ENCODE measurements around the gene S100Z. TPM values are rescaled to one million over a fixed set of nuclear protein-coding genes. Genes with fewer than 3 reads are reported as not detected.
"Not testable (repeated sequence)": the region's sequence is repeated elsewhere in the genome, so short reads cannot be mapped to it uniquely, and the experiment has no call there.

Gene S100Z
- not detected in 2 replicates for total RNA-seq (2014; rRNA removed; shearing (Covaris generic))

DNA sequence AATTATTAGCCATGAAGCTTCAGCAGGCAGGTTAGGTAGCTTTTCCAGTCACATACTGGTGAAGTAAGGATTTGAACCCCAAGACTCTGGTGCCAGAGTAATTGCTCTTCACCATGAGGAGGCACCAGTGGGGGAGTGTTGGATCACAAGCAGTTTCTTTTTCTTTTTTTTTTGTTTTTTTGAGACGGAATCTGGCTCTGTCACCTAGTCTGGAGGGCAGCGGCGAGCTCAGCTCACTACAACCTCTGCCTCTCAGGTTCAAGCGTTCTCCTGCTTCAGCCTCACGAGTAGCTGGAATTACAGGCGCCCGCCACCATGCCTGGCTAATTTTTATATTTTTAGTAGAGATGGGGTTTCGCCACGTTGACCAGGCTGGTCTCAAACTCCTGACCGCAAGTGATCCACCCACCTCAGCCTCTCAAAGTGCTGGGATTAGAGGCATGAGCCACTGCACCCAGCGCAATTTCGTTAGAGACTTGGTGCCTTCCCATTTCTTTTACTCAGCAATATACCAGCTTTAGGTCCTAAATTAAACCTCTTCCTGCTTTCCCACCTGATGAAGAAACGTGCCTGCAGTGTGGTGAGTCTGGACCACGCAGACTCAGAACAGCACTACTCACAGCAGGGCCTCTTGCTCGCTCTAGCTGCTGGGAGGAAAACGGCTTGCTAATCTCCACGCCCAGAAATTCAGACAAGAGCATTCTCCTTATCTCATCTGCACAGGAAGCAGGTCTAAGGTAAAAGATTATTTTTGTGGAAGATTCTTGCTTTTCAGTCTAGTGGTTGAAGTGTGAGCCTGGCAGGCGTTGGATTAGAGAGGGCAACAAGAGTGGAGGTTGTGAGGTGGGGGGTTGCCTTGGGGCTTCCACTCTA, at the start of gene S100Z:
Gene S100Z (plus strand): TSS at position 596 of the 873 bp plus-strand sequence. CDS start 25,346 bp downstream, outside the sequence.
- no peak for DNase-seq (ENCODE audit: low spot score)

DNA sequence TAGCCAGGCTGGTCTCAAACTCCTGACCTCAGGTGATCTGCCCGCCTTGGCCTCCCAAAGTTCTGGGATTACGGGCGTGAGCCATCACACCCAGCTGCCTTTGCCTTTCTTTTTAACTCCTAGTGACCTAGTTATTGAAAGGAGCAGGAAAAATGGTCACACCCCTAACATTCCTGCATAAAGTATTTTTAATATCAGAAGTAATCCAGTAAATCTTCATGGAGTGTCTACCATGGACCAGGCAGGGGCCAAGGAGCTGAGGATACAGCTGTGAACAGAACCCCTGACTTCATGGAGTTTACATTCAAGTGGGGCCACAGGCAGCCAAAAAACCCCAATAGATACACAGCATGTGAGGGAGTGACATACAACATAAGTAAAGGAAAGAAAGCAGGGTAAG, 49.2 kb upstream of the S100Z start:
- DNase-seq (ENCODE audit: low spot score): no peak

DNA sequence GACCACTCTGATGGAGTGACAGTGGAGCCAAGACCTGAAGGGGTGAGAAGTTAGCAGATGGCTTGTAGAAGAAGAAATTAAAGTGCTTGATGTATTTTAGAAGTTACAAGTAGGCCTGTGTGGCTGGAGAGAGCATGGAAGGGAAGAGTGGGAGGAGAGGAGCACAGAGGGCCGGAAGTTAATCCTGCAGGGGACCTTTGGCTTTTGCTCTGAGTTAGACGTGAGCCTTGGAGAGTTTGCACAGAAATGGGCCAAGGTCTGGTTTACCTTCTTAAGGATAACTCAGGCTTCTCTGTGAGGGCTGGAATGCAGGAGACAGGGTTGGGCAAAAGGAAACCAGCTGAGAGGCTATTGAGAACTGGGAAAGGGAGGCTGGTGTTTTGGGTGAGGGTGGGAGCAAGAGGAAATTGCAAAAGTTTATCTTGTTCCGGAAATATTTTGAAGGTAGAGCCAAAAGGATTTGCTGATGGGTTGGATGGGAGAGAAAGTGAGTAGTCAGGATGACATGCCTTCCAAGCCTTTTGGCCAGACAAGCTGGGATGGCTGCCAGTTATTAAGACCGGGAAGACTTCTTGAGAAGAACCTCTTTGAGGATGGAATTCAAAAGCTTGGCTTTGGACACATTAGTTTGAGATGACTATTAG, 48.5 kb upstream of the S100Z start:
- no peak for DNase-seq (ENCODE audit: low spot score)

DNA sequence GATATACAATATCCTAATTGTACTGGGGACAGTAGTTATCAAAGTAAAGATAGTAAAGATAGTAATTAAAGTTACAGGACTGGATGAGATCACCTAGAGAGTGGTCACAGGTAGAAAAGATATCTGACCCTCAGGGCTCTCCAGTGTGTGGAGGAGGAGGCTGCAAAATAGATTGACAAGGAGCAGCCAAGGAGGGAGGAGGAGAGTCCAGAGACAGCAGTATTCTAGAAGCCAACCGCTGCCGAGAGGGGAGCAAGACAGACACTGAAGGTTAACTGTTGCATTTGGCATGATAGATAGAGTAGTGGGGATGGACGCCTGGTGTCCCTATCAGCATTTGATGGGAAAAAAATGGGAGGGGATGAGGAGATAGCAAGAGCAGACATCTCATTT, 48.0 kb upstream of the S100Z start:
- no peak for DNase-seq (ENCODE audit: low spot score)

DNA sequence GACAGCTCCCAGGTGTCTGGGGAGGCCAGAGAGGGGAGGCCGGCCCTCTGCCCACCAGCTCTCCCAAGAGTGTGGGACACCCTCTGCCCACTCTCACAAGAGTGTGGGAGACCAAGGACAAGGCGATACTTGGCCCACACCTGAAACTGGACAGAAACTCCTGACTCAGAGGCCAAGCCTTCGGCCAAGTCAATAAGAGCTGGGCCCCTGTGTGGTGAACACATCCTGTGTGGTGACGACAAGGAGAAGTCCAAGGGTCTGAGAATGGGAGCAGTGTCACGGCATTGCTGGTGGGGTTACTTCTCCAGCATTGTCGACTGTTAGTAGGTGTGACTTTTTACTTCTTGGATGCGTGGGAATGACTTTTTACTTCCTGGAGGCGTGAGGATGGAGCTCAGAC, 45.5 kb upstream of the S100Z start:
- no peak for DNase-seq (ENCODE audit: low spot score)

DNA sequence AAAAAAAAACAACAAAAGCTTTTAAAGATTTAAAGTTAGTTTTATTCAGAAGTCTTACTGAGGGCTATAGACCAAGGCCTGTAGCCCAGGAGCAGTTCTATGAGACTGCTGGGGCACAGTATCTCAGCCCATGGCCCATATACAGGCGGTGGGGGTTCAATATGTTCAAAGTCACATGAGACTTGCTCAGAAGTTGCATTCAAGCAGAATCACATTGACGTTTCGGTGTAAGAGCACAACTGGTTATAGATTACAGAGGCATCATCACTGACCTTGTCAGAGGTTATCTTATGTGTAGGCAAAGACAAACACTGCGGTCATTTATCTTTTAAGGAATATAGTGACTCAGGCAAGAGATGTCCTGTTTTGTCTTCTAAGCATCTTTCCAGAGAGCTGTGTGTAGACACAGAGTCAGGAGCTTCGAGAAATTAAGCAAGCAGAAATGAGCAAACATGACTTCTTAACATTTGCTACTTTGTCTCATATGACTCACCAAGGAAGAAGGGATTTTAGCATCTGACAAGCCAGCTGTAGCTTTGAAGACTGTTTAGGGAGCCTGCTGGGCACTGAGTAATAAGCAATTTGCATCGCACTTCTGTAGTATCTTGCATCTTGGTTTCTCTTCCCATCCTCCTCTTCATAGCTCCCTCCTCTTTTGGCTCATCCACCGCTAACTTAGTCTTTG, 43.9 kb upstream of the S100Z start:
- peak; percentile 38 for DNase-seq (ENCODE audit: low spot score)

DNA sequence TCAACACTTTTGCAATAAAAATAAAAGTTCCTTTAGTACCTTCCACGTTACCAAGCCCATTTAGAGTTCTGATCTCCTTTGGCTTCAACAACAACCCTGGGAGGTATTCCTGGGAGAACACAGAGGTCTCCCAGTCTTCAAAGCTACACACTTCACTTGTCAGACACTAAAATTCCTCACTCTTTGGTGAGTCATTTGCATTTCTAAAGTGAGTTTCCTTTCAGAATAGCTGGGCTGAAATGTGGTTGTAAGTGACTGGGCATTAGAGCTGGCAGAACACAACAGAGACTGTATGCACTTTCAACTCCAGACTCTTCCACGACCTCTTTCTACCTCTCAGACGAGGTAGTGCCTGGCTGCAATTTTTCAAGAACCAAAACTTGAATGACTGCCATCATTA, 42.5 kb upstream of the S100Z start:
- DNase-seq (ENCODE audit: low spot score): no peak

DNA sequence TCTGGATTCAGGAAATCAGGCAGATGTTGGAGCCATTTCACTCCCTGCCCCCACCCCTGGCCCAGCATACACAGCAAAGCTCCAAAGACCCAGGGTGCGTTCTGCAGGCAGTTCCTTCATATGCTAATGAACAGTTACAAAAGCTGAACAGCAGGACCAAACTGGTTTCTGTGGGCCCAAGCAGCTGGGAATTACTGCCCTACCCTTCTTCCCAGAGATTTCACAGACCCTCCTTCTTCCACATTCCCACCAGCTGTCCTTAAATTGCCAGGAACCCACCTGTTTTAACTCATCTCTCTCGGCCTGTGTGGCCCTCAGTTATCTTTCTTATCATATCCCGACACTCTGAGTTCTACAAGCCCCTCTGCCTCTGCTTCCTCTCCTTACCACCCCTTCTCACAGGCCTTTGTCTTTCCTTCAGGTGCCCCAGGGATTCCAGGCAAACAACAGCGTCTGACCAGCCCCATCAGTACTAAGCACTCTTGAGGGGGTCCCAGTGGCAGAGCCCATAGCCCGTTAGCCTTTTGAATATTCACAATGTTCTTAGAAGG, 41.6 kb upstream of the S100Z start:
- no peak for DNase-seq (ENCODE audit: low spot score)

DNA sequence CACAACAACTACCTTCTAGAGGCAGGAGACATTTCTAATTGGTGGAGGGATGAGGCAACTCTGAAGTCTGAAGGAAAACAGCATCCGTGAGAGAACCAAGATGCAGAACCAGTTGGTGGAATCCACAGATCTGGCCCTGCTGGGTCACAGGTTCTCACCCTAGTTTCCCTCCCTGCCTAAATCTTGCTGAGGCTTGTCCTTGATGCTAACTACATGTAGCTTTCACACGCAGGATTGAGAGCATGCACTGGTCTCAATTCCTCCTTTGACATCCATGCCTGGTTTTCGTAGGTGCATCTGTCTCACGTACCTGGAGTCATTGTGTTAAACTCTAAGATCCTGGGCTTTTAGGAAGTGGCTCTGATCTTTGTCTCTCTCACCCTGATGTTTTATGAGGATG, 40.7 kb upstream of the S100Z start:
- DNase-seq (ENCODE audit: low spot score): no peak

DNA sequence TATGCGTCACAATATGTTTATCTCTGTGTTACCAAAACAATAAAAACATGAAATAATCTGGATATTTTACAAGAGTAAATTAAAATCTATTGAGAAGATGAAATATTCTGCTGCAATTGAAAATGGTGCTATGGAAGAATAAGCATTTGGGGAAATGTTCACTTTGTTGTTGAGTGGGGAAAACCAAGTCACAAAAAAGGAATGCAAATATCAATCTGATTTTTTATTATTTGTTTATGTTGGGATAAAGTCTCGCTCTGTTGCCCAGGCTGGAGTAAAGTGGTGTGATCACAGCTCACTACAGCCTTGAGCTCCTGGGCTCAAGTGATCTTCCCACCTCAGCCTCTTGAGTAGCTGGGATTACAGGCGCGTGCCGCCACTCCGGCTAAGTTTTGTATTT, 39.6 kb upstream of the S100Z start:
- no peak for DNase-seq (ENCODE audit: low spot score)

DNA sequence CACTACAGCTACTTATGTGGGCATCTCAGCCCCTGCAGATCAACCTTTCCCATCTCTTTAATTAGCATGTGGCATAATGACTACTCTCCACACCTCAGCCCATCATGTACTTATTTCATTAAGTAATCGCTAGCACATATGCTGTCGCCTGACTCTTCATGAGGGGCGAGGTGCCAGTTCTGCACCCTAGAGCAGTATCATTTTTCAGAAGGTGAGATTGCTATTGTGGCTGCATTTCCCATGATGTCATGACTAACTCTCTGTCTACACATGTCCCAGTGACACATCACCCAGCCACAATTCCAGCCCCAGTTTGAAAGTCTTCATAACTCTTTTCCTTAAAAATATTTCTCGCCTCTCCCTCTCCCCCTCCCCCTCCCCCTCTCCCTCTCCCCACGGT, 38.6 kb upstream of the S100Z start:
- DNase-seq (ENCODE audit: low spot score): no peak

DNA sequence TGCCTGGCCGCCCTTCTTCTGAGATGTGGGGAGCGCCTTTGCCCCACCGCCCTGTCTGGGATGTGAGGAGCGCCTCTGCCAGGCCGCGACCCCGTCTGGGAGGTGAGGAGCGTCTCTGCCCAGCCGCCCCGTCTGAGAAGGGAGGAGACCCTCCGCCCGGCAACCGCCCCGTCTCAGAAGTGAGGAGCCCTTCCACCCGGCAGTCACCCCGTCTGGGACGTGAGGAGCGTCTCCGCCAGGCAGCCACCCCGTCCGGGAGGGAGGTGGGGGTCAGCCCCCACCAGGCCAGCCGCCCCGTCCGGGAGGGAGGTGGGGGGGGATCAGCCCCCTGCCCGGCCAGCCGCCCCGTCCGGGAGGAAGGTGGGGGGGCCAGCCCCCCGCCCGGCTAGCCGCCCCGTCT, 37.6 kb upstream of the S100Z start:
- DNase-seq (ENCODE audit: low spot score): not testable (repeated sequence)

DNA sequence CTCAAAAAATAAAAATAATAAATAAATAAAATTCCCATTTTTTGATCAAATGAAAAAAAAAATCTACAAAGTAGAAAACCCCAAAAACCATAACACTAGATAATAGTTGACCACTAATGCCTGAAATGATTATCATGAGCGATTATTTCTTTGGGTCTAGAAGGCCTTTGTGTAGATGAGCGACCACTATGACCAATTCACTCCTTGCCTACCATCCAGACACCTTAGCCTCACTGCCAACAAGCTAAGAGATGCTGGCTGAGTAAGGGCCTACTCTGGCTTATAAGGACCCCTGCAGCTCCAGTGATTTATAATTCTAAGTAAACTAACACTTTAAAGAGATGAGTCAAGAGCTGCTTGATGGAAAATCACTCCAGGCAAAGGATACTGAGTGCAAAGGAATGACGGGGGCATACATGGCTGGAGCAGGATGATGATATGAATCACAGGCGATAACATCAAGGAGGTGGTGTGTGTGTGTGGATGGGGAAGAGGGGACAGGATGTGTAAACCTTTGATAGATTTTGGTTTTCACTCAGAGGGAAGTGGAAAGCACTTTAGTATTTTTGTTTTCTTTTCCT, 35.7 kb upstream of the S100Z start:
- no peak for DNase-seq (ENCODE audit: low spot score)

DNA sequence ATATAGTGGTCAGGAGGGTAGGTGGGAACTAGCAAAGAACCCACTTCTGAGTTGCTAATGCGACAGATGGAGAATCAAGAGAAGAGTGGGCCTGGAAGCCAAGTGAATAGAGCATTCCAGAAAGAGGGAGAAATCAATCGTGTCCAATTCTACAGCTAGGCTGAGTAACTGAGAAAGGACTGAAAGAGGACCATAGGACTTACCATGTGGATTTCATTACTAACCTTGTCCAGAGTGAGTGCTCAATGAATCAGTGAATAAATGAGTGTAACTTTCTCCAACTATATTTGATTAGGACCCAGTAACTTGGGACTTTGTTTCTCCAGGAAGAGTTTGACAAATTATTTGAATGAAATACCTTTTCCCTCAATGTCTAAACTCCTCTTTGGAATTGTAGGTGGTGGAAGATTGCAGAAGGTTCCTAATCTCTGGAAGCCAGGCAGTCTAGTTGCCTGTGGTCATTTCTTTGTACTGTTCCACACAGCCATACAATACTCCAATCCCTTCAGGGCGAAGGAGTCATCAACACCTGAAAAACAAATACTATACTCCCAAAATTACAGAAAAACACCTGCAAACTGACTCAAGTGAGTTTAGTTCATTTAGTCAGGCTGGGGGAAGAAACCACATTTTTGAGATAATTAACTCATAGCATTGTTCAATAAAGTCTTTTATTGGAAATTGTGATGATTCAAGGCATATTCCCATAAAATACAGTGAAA, 33.5 kb upstream of the S100Z start:
- no peak for DNase-seq (ENCODE audit: low spot score)

DNA sequence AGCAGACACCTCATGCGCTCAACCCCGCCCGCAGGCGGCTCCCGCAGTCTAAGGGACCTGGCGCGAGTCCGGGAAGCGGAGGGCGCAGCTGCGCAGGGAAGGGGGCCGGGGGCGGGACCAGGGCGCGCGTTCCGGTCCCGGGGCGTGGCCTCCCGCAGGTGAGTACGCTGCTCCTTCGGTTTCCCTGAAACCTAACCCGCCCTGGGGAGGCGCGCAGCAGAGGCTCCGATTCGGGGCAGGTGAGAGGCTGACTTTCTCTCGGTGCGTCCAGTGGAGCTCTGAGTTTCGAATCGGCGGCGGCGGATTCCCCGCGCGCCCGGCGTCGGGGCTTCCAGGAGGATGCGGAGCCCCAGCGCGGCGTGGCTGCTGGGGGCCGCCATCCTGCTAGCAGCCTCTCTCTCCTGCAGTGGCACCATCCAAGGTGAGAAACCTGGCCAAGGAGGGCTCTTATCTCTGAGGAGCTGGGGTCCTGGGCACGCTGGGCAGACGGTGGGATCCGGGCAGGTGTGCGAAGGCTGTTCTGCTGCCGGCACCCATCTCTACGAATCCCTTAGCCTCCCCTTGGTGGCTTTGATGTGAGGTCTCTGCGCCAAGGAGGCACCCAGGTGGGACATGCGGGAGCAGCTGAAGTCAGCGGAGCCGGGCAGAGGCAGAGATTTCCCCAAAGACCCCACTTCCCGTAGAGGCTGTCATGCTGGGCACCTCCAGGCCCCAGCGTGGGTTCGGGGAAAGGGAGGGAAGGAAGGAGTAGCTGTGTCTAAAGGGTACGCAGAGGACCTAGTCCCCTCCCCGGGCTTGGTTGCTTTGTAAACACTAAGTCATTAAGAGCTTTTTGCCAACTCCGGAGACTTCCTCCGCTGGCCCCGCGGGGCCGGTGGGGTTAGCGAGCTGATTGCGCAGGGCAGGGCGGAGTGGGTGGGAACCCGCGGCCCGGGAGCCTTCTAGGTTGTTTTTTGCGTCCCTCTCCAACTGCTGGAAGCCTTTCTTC, 30.7 kb upstream of the S100Z start, which contains the start of gene F2RL1:
Gene F2RL1 (plus strand): TSS at position 187 of the 988 bp plus-strand sequence. CDS start 153 bp downstream, at position 340.
- peak; percentile 93 for DNase-seq (ENCODE audit: low spot score)

DNA sequence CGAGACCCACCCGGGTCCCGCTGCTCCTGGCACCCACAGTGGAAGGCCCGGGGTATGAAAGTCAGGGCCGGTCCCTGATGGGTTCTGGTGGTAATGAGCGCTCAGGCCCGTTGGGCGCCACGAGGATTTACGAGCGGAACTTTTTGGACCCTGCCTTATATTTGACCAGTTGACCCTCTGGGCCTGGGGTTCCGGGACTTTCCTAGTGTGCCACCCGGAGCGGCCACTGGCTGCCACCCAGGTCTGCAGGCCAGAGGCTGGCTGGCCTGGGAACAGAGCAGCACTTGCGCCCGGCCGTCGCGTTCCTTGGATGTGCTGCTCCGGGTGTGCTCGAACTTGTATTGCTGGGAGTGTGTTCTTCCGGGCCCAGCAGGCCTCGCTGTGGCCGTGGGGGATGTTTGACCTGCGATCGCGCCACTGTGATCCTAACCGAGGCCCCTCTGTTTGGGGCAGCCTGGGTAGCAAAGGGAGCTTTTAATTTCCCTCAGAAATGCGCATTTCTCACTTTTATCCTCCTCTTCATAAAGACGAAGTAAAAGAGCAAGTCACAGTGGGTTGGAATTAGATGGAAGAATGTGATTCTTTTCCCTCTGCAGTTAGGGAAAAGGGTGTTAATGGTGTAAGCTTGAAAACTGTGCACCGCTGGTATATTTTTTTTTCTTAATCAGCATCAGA, 29.8 kb upstream of the S100Z start:
- peak; percentile 49 for DNase-seq (ENCODE audit: low spot score)

DNA sequence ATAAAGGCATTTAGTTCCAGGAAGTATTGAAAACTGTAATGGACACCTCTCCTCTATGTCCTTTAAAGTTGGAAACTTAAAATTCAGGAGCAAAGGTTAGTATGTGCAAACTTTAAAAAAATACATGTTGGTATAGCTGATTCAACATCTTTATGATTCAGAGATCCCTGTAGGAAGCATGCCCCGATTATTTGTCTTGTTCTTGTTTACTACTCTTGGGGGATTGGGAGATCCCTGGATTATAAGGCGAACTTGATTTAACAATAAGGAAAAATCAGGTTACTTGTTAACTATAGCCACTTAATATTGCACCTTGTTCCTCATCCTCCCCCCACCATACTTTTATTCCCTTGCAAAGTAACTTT, 29.3 kb upstream of the S100Z start:
- DNase-seq (ENCODE audit: low spot score): peak; percentile 50

DNA sequence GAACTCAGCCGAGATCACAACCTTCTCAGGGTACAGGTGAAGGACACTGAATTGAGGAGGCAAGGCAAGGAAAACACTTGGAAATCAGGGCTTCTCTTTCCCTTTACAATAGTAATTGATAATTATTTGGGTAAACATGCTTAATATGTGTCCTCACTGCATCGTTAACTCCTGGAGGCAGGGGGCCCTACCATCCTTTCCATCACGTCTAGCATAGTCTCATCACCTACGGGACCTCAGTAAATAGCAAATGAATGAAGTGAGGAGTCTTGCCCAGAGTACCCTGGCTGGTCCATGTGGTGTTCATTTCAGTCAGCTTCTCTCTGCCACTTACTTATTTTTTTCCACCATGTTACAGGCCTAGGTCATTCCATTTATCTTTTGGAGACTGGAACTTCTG, 28.7 kb upstream of the S100Z start:
- no peak for DNase-seq (ENCODE audit: low spot score)

DNA sequence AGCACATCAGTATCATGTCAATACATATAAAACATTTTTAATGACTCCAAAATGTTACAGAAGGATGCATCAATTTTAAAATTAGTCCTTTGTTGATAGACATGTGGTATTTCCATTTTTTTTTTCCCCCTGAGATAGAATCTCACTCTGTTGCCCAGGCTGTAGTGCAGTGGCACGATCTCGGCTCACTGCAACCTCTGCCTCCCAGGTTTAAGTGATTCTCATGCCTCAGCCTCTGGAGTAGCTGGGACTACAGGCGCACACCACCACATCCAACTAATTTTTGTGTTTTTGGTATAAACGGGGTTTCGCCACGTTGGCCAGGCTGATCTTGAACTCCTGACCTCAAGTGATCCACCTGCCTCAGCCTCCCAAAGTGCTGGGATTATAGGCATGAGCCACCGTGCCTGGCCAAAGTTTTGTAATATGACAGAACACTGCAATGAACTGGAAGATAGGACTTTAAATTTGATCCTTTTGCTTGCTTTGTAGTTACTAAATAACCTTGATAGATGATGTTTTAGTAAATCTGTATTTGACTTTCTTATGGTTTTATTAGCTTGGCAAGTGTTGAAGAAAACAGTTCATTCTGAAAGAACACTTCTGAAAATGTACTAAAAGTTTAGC, 27.6 kb upstream of the S100Z start:
- not testable (repeated sequence) for DNase-seq (ENCODE audit: low spot score)
